ENCODE measurements around the gene RAET1G.
"Not testable (repeated sequence)": the region's sequence is repeated elsewhere in the genome, so short reads cannot be mapped to it uniquely, and the experiment has no call there.

The RAET1G gene

DNA sequence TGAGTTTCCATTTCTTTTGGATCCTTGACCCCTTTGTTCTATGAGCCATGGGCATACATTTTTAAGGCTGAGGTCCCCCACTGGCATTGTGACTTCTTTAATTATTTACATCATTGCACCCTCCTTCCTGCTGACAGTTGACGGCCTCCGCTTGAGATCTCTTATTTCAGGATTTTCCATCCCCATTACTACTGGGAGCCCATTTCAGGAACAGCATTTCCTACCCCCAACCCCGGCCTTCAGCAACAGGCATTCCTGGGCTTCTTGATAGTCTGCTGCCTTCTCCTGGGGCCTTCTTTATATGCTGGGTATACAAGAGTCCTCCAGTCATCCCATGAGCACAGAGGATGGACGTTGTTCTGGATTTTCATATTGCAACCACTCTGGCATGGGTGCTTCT lies 44.7 kb upstream of the RAET1G start:
- no peak overlapping the region for H3K9ac ChIP-seq (ENCODE audit: low read depth, low read length, poor library complexity)
- no peak overlapping the region for H3K18ac ChIP-seq (ENCODE audit: low read length)
- no peaks in the 10 kb centered on the region for H3K36me3 ChIP-seq (replicated peaks in 1 of 2; ENCODE audit: control insufficient read depth in 2 of 2, insufficient read depth in 2 of 2, low read length in 2 of 2)
- peaks cover 8 to 10% of the 10 kb centered on the region in 2 donors for H3K4me1 ChIP-seq (ENCODE audit: control insufficient read depth in 2 of 2, insufficient read depth in 1 of 2, low read depth in 1 of 2, low read length in 2 of 2)
- WGBS, 2 donors (ENCODE audit: extremely low coverage in 2 of 2, insufficient read length in 2 of 2, insufficient replicate concordance in 1 of 2): no CpG with 5 or more reads among the region's 4 CpGs
- no peak overlapping the region for H4K91ac ChIP-seq (ENCODE audit: low read depth, low read length, poor library complexity)
- H3K4ac ChIP-seq (ENCODE audit: low read length): no peak overlapping the region
- H2BK120ac ChIP-seq (ENCODE audit: low read depth, low read length): no peak overlapping the region
- no peak overlapping the region for H3K27ac ChIP-seq (replicated peaks; ENCODE audit: low read length)
- no peak overlapping the region for H4K8ac ChIP-seq (ENCODE audit: low read depth, low read length)
- H3K79me1 ChIP-seq (ENCODE audit: low read depth, low read length): no peaks in the 10 kb centered on the region
- no peak overlapping the region for H2AFZ ChIP-seq (ENCODE audit: low read length)
- no peak for DNase-seq (ENCODE audit: low spot score)
- no peak overlapping the region for H2AK5ac ChIP-seq (ENCODE audit: low read depth, low read length)
- H3K27me3 ChIP-seq (ENCODE audit: control insufficient read depth in 3 of 3, insufficient read depth in 3 of 3, low read depth in 1 of 3, low read length in 3 of 3): peaks cover 15 to 76% (median 51%) of the 10 kb centered on the region in 3 experiments
- no peak overlapping the region for H3K4me3 ChIP-seq (ENCODE audit: low read length in 2 of 2)
- H3K23ac ChIP-seq (ENCODE audit: low read depth, low read length, poor library complexity): no peak overlapping the region
- H3K14ac ChIP-seq (ENCODE audit: low read length): no peak overlapping the region
- H2BK12ac ChIP-seq (ENCODE audit: low read length): no peak overlapping the region
- H2BK5ac ChIP-seq (ENCODE audit: low read length): no peak overlapping the region
- no peaks in the 10 kb centered on the region for H3K9me3 ChIP-seq (replicated peaks in 1 of 2; ENCODE audit: control insufficient read depth in 2 of 2, insufficient read depth in 1 of 2, low read depth in 1 of 2, low read length in 2 of 2)
- H3K4me2 ChIP-seq (ENCODE audit: insufficient read depth, low read length, poor library complexity, severe bottlenecking): no peak overlapping the region
- H2BK15ac ChIP-seq (ENCODE audit: low read length): no peak overlapping the region

DNA sequence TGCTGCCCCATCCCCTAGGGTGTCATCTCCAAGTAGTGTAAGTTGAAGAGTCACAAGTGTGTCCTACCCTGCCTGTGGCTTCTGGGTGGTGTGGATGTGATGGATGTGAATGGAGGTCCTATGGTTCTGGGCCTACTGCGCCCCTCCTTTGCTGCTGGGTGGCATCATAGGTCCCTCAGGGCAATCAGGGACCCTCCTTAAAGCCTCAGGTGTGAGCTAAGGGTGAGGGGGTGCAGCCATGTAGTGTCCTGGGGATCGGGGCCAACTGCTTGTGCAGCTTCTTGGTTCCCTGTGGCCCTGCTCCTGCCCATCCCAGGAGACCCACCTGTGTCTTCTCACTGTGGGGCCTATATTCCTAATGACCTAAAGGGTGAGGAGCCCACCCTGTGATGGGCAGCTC lies 43.4 kb upstream of the RAET1G start:
- not testable (repeated sequence) for H3K36me3 ChIP-seq (replicated peaks in 1 of 2; ENCODE audit: control insufficient read depth in 2 of 2, insufficient read depth in 2 of 2, low read length in 2 of 2); H2BK5ac ChIP-seq (ENCODE audit: low read length); H4K91ac ChIP-seq (ENCODE audit: low read depth, low read length, poor library complexity); H3K4ac ChIP-seq (ENCODE audit: low read length); H3K4me1 ChIP-seq (ENCODE audit: control insufficient read depth in 2 of 2, insufficient read depth in 1 of 2, low read depth in 1 of 2, low read length in 2 of 2); H3K4me3 ChIP-seq (ENCODE audit: low read length in 2 of 2); H2BK12ac ChIP-seq (ENCODE audit: low read length); H3K4me2 ChIP-seq (ENCODE audit: insufficient read depth, low read length, poor library complexity, severe bottlenecking); H2BK15ac ChIP-seq (ENCODE audit: low read length); H3K9me3 ChIP-seq (replicated peaks in 1 of 2; ENCODE audit: control insufficient read depth in 2 of 2, insufficient read depth in 1 of 2, low read depth in 1 of 2, low read length in 2 of 2); DNase-seq (ENCODE audit: low spot score); H2AK5ac ChIP-seq (ENCODE audit: low read depth, low read length); H3K14ac ChIP-seq (ENCODE audit: low read length); H2BK120ac ChIP-seq (ENCODE audit: low read depth, low read length); H3K18ac ChIP-seq (ENCODE audit: low read length); H3K23ac ChIP-seq (ENCODE audit: low read depth, low read length, poor library complexity); H4K8ac ChIP-seq (ENCODE audit: low read depth, low read length); H3K27ac ChIP-seq (replicated peaks; ENCODE audit: low read length); H3K79me1 ChIP-seq (ENCODE audit: low read depth, low read length); H3K9ac ChIP-seq (ENCODE audit: low read depth, low read length, poor library complexity); H2AFZ ChIP-seq (ENCODE audit: low read length)
- no CpG with 5 or more reads among the region's 2 CpGs for WGBS, 2 donors (ENCODE audit: extremely low coverage in 2 of 2, insufficient read length in 2 of 2, insufficient replicate concordance in 1 of 2)
- H3K27me3 ChIP-seq (ENCODE audit: control insufficient read depth in 3 of 3, insufficient read depth in 3 of 3, low read depth in 1 of 3, low read length in 3 of 3): peaks cover 15 to 87% (median 58%) of the 10 kb centered on the region in 3 experiments

- Histone ChIP-seq H3K9me3 (replicated peaks in 1 of 2; ENCODE audit: control insufficient read depth in 2 of 2, insufficient read depth in 1 of 2, low read depth in 1 of 2, low read length in 2 of 2) (no peaks in the 10 kb centered on the region), H2BK5ac (ENCODE audit: low read length) (no peak overlapping the region), H2BK12ac (ENCODE audit: low read length) (no peak overlapping the region), H3K4me3 (ENCODE audit: low read length in 2 of 2) (peak overlapping the region; percentile 50 to 83), H3K27me3 (ENCODE audit: control insufficient read depth in 3 of 3, insufficient read depth in 3 of 3, low read depth in 1 of 3, low read length in 3 of 3) (peaks cover 15 to 96% (median 61%) of the 10 kb centered on the region in 3 experiments), H3K18ac (ENCODE audit: low read length) (peak overlapping the region; percentile 92), H3K36me3 (replicated peaks in 1 of 2; ENCODE audit: control insufficient read depth in 2 of 2, insufficient read depth in 2 of 2, low read length in 2 of 2) (no peaks in the 10 kb centered on the region), H3K4me1 (ENCODE audit: control insufficient read depth in 2 of 2, insufficient read depth in 1 of 2, low read depth in 1 of 2, low read length in 2 of 2) (peaks cover 8 to 10% of the 10 kb centered on the region in 2 donors), H2BK120ac (ENCODE audit: low read depth, low read length) (no peak overlapping the region), H4K8ac (ENCODE audit: low read depth, low read length) (no peak overlapping the region), H4K91ac (ENCODE audit: low read depth, low read length, poor library complexity) (no peak overlapping the region), H3K4ac (ENCODE audit: low read length) (no peak overlapping the region), H2BK15ac (ENCODE audit: low read length) (no peak overlapping the region), H3K9ac (ENCODE audit: low read depth, low read length, poor library complexity) (peak overlapping the region; percentile 79), H3K4me2 (ENCODE audit: insufficient read depth, low read length, poor library complexity, severe bottlenecking) (peak overlapping the region; percentile 90), H3K23ac (ENCODE audit: low read depth, low read length, poor library complexity) (no peak overlapping the region), H3K79me1 (ENCODE audit: low read depth, low read length) (no peaks in the 10 kb centered on the region), H2AFZ (ENCODE audit: low read length) (peak overlapping the region; percentile 96), H3K27ac (replicated peaks; ENCODE audit: low read length) (no peak overlapping the region), H3K14ac (ENCODE audit: low read length) (no peak overlapping the region), H2AK5ac (ENCODE audit: low read depth, low read length) (no peak overlapping the region)
- no CpG with 5 or more reads among the region's 38 CpGs for WGBS, 2 donors (ENCODE audit: extremely low coverage in 2 of 2, insufficient read length in 2 of 2, insufficient replicate concordance in 1 of 2)
- no peak for DNase-seq (ENCODE audit: low spot score)
Measured at GRCh38 chr6:149965194-149966020, 42.5 kb upstream of the RAET1G start.

GRCh38 chr6:149964308-149965193 lies 41.6 kb upstream of the RAET1G start:
- Histone ChIP-seq H3K23ac (ENCODE audit: low read depth, low read length, poor library complexity) (peak overlapping the region; percentile 94), H4K8ac (ENCODE audit: low read depth, low read length) (no peak overlapping the region), H3K4me2 (ENCODE audit: insufficient read depth, low read length, poor library complexity, severe bottlenecking) (peak overlapping the region; percentile 90), H3K4ac (ENCODE audit: low read length) (no peak overlapping the region), H3K4me3 (ENCODE audit: low read length in 2 of 2) (peak overlapping the region; percentile 50 to 83), H2BK12ac (ENCODE audit: low read length) (no peak overlapping the region), H2BK5ac (ENCODE audit: low read length) (peak overlapping the region; percentile 56), H2AFZ (ENCODE audit: low read length) (peak overlapping the region; percentile 96), H3K4me1 (ENCODE audit: control insufficient read depth in 2 of 2, insufficient read depth in 1 of 2, low read depth in 1 of 2, low read length in 2 of 2) (peaks cover 8 to 10% of the 10 kb centered on the region in 2 donors), H3K27me3 (ENCODE audit: control insufficient read depth in 3 of 3, insufficient read depth in 3 of 3, low read depth in 1 of 3, low read length in 3 of 3) (peaks cover 15 to 96% (median 61%) of the 10 kb centered on the region in 3 experiments), H3K36me3 (replicated peaks in 1 of 2; ENCODE audit: control insufficient read depth in 2 of 2, insufficient read depth in 2 of 2, low read length in 2 of 2) (no peaks in the 10 kb centered on the region), H3K79me1 (ENCODE audit: low read depth, low read length) (no peaks in the 10 kb centered on the region), H2BK120ac (ENCODE audit: low read depth, low read length) (peak overlapping the region; percentile 16), H2BK15ac (ENCODE audit: low read length) (peak overlapping the region; percentile 78), H3K27ac (replicated peaks; ENCODE audit: low read length) (no peak overlapping the region), H4K91ac (ENCODE audit: low read depth, low read length, poor library complexity) (no peak overlapping the region), H3K18ac (ENCODE audit: low read length) (peak overlapping the region; percentile 92), H2AK5ac (ENCODE audit: low read depth, low read length) (peak overlapping the region; percentile 43), H3K14ac (ENCODE audit: low read length) (peak overlapping the region; percentile 74), H3K9me3 (replicated peaks in 1 of 2; ENCODE audit: control insufficient read depth in 2 of 2, insufficient read depth in 1 of 2, low read depth in 1 of 2, low read length in 2 of 2) (no peaks in the 10 kb centered on the region), H3K9ac (ENCODE audit: low read depth, low read length, poor library complexity) (peak overlapping the region; percentile 88)
- no CpG with 5 or more reads among the region's 103 CpGs for whole genome bisulfite sequencing, 2 donors (ENCODE audit: extremely low coverage in 2 of 2, insufficient read length in 2 of 2, insufficient replicate concordance in 1 of 2)
- no peak for DNase-seq (ENCODE audit: low spot score)
